ENCODE data around the gene DIP2C.

Gene DIP2C

DNA sequence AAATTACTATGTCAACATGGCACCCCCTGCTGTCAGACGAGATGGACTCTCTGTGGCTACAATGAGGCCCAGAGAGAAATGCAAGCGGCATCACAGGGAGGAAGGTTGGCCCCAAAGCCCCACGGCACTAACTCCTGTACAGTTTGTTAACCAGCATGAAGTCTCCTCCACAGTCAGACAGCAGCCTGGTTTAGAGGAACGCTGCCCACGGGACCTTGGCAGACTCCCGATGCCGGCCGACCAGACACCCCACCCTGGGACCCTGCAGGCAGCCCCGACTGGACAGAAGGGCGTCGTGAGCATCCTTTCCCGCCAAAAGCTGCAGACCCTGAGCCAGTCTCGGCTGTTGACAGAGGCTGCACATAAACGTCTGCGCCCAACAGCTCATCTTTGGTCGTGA is 158.8 kb downstream of the DIP2C start:
- TF ChIP-seq, protein P1, sequence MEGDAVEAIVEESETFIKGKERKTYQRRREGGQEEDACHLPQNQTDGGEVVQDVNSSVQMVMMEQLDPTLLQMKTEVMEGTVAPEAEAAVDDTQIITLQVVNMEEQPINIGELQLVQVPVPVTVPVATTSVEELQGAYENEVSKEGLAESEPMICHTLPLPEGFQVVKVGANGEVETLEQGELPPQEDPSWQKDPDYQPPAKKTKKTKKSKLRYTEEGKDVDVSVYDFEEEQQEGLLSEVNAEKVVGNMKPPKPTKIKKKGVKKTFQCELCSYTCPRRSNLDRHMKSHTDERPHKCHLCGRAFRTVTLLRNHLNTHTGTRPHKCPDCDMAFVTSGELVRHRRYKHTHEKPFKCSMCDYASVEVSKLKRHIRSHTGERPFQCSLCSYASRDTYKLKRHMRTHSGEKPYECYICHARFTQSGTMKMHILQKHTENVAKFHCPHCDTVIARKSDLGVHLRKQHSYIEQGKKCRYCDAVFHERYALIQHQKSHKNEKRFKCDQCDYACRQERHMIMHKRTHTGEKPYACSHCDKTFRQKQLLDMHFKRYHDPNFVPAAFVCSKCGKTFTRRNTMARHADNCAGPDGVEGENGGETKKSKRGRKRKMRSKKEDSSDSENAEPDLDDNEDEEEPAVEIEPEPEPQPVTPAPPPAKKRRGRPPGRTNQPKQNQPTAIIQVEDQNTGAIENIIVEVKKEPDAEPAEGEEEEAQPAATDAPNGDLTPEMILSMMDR (conservative IDR thresholded peaks at IDR 0.05): no peak
- TF ChIP-seq ZFX (IDR thresholded peaks at IDR 0.05): no peak
- H3K27ac ChIP-seq: no peak overlapping the region

DNA sequence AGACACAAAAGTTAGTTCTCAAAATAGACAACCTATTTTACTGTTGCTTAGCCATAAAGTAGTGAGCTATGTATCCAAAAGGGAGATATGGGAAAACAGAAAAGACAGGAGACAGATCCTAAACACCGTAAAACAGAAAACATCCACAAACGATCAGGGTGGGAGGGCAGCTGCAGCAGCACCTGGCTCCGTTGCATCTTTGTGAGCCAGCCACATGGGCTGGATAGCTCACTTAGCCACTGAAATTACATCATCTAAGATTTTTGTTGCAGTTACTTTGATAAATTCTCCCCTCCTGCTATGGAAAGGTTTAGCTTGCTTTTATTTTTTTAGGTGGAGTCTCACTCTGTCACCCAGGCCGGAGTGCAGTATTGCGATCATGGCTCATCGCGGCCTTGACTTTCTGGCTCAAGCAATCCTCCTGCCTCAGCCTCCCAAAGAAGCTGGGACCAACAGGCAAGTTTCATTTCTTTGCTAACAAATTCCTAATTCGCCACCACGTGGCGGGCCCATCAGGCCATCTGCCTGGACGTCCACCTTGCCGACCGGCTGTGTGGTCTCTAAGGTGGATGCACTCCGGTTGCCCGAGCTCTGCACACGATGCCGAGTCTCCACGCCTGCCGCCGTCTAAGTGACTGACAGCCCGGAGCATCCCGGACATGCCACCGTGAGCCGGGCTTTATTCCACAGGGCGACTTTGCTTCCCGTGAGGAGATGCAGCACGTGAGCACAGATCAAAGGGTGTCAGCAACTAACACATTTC is 159.8 kb downstream of the DIP2C start:
- TF ChIP-seq, protein P1 (conservative IDR thresholded peaks at IDR 0.05): no peak
- TF ChIP-seq ZFX (IDR thresholded peaks at IDR 0.05): no peak
- no peak overlapping the region for H3K27ac ChIP-seq

DNA sequence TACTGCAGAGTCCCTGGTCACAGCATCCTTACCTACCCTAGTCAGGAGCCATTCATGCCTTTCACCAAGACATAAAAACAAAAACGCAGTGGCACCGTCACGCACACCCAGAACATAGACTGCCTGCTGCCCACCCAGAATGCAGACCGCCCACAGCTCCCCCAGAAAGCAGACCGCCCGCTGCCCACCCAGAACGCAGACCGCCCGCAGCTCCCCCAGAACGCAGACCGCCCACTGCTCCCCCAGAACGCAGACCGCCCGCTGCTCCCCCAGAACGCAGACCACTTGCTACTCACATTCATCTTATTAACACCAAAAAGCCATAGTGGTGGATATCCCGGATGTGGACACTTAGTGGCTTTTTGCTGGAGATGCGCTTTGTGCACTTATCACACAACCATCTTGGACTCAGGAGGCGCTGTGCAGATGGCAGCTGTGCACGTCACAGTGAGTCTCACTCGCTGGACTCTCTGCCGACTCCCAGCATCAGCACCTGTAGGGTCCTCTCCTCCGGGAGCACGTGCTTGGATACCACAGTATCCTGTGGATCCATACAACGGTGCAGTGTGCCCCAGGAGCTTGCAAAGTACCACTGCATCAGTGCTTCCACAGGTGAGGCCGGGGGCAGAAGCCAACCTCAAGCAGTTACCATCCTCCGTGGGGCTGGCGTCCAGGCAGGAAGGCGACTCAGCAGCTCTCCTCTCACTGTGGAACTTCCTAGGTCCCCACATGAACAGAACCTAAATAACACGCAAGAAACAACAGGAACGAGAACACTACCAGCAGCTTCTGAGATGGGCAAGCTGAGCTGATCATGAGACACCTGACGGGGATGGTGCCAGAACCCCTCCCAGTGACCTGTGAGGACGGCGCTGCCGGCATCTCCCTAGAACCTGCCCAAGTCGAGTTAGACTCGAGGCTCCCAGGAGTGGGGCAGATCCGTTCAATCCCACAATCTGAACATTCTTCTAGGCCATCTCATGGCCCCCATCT is 161.0 kb downstream of the DIP2C start:
- no peak overlapping the region for H3K27ac ChIP-seq
- TF ChIP-seq ZFX (IDR thresholded peaks at IDR 0.05): no peak
- TF ChIP-seq, protein P1 (conservative IDR thresholded peaks at IDR 0.05): no peak

DNA sequence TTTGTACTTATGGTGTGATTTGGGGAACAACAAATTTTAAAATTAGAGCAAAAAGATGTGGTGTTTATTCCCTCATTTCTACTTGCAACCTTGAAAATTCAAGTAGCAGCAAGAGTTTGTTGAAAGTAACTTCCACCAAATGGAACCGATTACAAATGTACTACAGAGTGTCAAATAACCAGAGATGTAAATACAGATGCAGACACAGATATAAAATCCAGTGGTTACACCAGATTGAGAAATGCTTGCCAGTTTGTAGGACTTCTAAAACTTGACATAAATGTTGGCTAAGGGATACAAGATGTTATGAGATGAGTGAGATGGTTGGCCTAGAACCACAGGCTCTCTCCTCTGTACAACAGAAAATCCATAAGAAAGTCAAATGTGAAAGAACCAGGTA is 162.1 kb downstream of the DIP2C start:
- no peak for TF ChIP-seq ZFX (IDR thresholded peaks at IDR 0.05)
- TF ChIP-seq, protein P1 (conservative IDR thresholded peaks at IDR 0.05): no peak
- no peak overlapping the region for H3K27ac ChIP-seq

DNA sequence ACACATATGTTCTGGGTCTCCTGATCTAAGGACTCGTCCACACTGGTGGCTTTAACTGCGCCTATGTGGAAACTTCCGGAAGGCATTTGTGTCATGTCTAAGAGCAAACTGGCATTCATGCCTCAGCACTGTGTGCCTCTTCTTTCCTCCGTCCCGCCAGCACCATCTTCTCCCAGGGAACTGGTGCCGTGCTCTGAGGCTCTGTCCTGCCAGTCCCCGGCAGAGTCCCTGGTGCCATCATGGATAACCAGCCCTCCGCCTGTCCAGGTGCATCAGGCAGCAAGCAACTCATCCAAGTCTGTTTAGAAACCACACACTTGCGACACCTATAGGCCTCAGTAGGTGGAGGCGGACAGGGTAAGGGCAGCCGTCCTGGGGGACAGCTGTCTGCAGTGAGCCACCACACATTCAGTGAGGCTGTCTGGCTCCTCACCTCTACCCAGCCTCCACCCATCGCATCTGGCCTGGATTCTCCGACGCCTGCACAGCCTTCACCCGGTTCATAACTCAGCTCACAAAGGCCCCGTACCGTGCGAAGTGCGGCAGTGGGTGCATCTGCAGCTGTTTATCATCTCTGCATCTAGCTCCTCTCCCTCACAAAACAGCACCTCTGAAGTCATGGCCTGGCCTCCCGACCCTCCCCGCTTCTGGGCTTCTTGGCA is 162.7 kb downstream of the DIP2C start:
- TF ChIP-seq, protein P1 (conservative IDR thresholded peaks at IDR 0.05): no peak
- TF ChIP-seq ZFX (IDR thresholded peaks at IDR 0.05): no peak
- no peak overlapping the region for H3K27ac ChIP-seq

DNA sequence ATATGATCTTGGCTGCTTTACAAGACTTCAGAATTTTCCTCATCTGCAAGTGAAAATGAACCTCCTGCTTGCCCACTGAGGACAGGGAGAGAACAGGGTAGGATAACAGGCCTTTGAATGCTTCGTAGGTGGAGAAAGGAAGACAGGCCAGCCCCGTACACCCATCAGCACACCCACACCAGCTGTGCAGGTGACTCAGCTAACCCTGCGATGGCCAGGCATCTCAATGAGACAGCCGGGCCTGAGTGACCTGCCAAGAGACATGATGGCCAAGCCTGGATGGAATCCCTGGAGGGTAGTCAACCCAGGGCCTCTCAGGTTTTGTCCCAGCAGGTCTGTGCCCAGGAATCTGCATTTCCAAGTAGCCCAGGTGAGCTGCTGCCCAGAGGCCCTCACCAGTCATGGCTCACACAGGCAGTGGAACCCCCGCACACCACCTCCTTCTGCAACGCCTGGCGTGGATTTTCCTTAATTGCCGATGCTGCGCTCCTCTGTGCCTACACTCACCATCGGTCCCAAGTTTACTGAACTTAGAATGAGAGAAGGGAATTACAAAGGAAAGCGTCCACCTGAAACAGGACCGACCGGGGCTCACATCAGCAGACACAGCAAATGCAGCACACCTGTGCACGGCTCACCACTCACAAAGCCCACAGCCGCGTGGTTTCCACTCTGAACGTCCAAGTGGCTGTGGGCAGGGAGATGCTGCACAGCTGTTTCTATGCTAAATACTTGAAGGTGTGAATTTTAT is 163.7 kb downstream of the DIP2C start:
- H3K27ac ChIP-seq: no peak overlapping the region
- TF ChIP-seq, protein P1 (conservative IDR thresholded peaks at IDR 0.05): no peak
- no peak for TF ChIP-seq ZFX (IDR thresholded peaks at IDR 0.05)
